ENCODE measurements around the gene RSRC2.
"Not testable (repeated sequence)": the region's sequence is repeated elsewhere in the genome, so short reads cannot be mapped to it uniquely, and the experiment has no call there.

The RSRC2 gene
- long read RNA-seq, donor 1, transcript RSRC2-205 (2 exons, 625 nt), result major isoform, 6 of 190 reads
- long read RNA-seq, donor 1, partial matches to known transcripts, result 180 of 190 reads
- long read RNA-seq, donor 1, other reads (novel, unspliced or antisense), result 0 of 190 reads
- long read RNA-seq, donor 2, partial matches to known transcripts, result 27 of 31 reads
- long read RNA-seq, donor 2, other reads (novel, unspliced or antisense), result 0 of 31 reads
- long read RNA-seq, donor 3, partial matches to known transcripts, result 17 of 24 reads
- long read RNA-seq, donor 3, other reads (novel, unspliced or antisense), result 0 of 24 reads
- long read RNA-seq, donor 4, transcript RSRC2-205 (2 exons, 625 nt), result major isoform, 5 of 100 reads
- long read RNA-seq, donor 4, partial matches to known transcripts, result 81 of 100 reads
- long read RNA-seq, donor 4, other reads (novel, unspliced or antisense), result 7 of 100 reads
- long read RNA-seq, donor 5, transcript RSRC2-201 (10 exons, 3,520 nt), result major isoform, 8 of 50 reads
- long read RNA-seq, donor 5, partial matches to known transcripts, result 32 of 50 reads
- long read RNA-seq, donor 5, other reads (novel, unspliced or antisense), result 7 of 50 reads
- long read RNA-seq, donor 6, transcript RSRC2-205 (2 exons, 625 nt), result major isoform, 5 of 71 reads
- long read RNA-seq, donor 6, partial matches to known transcripts, result 64 of 71 reads
- long read RNA-seq, donor 6, other reads (novel, unspliced or antisense), result 0 of 71 reads
- long read RNA-seq, donor 7, partial matches to known transcripts, result 125 of 134 reads
- long read RNA-seq, donor 7, other reads (novel, unspliced or antisense), result 0 of 134 reads
- long read RNA-seq, donor 8, partial matches to known transcripts, result 62 of 68 reads
- long read RNA-seq, donor 8, other reads (novel, unspliced or antisense), result 0 of 68 reads

DNA sequence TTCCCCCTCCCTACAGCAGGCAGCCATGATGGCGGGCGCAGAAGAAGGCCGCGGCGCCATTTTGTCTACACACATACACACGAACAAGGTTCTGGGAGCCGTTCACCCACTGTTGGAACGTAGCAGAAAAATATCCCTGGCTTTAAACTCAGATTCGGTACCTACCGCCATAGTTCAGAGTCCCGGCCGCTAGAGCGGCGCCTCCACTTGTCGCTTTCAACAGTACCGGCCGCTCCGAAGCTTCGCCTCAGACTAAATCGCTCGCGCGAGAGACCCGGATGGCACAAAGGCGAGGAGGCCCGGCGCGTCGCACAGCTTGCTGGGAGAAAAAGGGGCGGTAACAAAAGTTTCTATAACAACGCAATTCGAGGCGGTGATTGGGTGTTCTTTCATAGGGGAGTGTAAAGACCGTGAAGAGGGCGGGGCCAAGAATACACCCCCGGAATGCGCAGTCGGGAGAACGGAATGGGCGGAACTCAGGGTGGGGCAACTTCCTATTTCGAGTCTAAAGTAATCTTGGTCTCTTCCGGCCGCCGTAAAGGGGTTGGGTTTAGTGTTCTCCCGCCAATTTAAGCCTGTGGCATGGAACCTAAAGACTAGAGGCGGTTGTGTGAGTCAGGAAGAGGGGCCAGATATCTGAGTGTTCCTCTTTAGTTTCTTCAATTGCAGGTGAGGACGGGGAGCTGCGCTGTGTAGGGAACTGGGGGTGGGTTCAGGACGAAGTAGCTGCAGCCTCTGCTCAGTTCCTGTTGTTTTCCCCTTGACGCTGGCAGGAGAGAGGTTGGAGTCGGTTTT lies at the start of gene RSRC2, which contains the start of gene KNTC1:
RSRC2 (minus strand) TSS at position 254 of the 795 bp plus-strand sequence; CDS start at position 171, 83 bp downstream.
KNTC1 (plus strand) TSS at position 567 of the 795 bp plus-strand sequence. CDS start 2,815 bp downstream, outside the sequence.
- DNase-seq, result peak; percentile 100

DNA sequence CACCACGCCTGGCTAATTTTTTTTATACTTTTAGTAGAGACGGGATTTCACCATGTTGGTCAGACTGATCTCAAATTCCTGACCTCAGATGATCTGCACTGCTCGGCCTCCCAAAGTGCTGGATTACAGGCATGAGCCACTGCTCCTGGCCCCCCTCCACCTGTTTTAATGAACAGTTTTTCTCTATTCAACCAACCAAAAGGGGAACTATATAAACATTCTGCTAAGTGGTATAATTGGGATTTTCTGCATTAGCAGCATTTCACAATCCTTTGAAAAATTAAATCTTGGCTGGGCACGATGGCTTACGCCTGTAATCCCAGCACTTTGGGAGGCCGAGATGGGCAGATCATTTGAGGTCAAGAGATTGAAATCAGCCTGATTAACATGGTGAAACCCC lies 45.1 kb upstream of the RSRC2 start:
- no peak for DNase-seq

DNA sequence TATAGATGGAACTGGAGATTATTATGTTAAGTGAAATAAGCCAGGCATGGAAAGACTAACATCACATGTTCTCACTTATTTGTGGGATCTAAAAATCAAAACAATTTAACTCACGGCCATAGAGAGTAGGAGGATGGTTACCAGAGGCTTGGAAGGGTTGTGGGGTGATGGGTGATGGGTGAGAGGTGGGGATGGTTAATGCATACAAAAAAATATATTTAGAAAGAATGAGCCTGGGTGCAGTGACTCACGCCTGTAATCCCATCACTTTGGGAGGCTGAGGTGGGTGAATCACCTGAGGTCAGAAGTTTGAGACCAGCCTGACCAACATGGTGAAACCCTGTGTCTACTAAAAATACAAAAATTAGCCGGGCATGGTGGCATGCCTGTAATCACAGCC lies 43.3 kb upstream of the RSRC2 start:
- DNase-seq, result not testable (repeated sequence)

DNA sequence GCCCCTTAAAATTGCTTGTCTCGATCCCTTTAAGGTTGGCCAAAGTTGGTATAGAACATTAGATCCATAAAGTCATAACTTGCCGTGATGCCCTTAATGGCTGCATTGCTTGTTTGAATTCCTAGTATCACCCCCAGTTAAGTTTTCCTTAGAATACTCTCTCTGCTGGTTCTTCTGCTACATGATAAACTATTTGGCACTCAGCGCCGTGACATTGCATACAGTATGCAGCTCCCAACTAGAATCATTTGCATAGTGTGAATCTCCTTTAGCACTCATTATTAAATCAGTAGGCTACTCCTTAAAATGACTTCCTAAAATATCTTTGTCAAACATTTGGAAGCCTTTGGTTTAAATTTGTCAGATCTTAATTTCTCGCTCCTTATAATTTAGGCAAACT lies 42.6 kb upstream of the RSRC2 start:
- DNase-seq, result no peak

- DNase-seq, result not testable (repeated sequence)
Measured at GRCh38 chr12:122566816-122567215, 40.1 kb upstream of the RSRC2 start.

DNA sequence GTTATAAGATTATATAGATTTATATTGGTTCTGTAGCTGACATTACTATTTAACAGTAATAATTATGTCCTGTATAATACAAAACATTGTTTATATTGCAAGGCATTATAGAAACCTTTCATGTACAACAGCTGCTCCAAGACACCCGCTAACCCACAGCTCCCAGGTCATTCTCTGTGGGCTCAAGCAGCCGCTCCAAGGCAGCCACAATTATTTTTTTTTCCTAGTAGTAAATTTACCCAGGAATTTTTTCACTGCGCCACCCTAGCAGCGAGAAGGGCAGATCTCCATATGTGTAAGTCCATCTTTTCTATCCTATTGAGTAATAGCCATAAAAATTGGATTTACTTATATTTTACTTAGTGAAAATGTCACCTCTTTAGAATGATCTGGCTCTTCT lies 36.6 kb upstream of the RSRC2 start:
- no peak for DNase-seq

DNA sequence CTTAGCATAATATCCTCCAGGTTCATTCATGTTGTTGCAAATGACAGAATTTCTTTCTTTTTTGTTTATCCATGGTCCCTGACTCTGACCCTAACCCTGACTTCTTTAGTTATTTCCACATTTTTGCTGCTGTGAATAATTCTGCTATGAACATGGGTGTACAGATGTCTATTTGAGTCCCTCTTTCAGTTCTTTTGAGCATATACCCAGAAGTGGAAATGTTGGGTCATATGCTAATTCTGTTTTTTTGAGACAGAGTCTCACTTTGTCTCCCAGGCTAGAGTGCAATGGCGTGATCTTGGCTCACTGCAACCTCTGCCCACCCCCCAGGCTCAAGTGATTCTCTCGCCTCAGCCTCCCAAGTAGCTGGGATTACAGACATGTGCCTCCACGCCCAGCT lies 33.4 kb upstream of the RSRC2 start:
- DNase-seq, result no peak

DNA sequence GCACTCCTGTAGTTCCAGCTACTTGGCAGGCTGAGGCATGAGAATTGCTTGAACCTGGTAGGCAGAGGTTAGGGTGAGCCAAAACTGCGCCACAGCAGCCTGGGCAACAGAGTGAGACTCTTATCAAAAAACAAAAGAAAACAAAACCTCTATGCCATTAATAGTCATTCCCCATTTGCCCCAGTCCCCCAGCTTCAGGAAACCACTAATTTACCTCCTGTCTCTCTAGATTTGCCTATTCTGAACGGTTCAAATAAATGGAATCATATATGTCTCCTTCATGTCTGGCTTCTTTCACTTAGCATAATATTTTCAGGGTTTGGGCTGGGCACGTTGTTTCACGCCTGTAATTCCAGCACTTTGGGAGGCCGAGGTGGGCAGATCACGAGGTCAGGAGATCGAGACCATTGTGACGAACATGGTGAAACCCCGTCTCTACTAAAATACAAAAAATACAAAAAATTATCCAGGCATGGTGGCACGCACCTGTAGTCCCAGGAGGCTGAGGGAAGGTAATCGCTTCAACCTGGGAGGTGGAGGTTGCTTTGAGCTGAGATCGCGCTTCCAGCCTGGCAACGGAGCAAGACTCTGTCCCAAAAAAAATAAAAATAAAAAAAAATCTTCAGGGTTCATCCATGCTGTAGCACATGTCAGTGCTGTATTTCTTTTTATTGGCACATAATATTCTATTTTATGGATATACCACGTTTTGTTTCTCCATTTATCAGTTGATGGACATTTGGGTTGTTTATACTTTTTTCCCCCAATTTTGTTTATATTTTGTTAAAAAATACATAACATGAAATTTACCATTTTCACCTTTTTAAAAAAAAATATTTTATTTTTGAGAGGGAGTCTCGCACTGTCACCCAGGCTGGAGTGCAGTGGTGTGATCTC lies 32.3 kb upstream of the RSRC2 start:
- no peak for DNase-seq

DNA sequence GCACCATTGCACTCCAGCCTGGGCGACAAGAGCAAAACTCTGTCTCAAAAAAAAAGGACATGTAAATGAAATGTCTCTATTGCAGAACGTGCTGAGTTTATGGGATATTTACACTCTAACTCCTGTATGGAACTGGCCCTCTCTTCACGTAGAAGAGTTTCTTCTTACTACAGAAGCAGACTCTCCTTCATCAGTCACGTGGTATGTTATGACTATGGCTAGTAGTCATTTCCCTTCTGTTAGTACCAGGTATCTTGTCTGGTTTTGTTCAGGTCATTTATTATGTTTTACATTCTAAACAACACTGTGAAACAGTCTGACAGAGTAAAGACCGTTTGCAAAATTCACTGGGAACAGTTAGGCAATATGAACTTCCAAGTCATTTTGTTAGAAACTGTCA lies 20.6 kb upstream of the RSRC2 start:
- no peak for DNase-seq

DNA sequence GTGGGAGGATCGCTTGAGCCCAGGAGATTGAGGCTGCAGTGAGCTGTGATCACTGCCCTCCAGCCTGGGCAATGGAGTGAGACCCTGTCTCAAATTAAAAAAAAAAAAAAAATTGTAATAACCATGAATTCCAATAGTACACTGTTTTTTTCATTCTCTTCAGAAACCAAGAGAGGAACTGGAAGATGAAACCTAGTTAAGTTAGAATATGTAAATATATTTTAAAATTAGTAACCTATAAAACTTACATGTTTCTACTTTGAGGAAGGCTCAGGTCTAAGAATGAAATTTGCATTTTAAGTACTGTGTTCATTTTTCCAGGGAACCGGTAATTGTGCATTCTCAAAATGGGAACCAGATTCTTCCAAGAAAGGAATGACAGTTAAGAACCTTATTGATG lies 19.1 kb upstream of the RSRC2 start:
- DNase-seq, result no peak

DNA sequence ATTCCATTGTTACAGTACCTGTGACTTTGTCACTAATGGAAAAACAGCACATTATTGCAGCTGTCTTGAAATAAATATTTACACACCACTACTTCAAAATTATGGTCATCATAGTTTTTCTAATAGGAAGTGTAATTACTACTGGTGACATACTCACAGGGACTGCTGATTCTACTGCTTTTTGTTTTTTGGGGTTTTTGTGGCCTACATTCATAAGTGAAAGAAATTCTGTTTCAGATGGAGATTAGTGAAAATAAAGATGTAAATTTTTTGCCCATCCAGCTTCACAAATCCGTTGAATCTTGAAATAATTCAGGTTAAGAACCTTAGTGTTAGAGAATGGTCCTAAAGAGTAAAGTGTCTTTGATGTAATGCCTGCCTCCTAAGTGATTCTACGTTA lies 17.8 kb upstream of the RSRC2 start:
- no peak for DNase-seq

DNA sequence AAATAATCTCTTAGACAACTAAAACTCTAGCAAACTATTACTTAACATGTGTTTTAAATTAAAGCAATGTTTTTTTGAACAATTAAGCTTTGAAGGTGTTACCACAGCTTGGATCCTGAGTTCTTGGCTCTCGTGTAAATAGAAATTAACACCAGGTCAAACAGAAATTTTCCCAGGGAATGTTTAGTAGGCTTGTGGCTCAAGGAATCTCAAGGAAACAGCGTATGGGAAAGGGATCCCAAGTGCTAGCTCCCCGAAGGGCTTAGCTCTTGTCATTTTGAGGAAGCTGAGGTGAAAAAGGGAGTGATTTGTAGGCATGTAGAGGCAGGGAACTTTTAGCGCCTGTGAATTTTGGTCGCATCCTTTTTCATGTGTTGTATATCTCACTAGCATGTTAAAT lies 11.8 kb upstream of the RSRC2 start:
- DNase-seq, result no peak

GRCh38 chr12:122537021-122537420 lies 10.3 kb upstream of the RSRC2 start:
- no peak for DNase-seq

- no peak for DNase-seq
Measured at GRCh38 chr12:122533856-122534255, 7.1 kb upstream of the RSRC2 start.

GRCh38 chr12:122528992-122529391 lies 2.3 kb upstream of the RSRC2 start:
- no peak for DNase-seq

DNA sequence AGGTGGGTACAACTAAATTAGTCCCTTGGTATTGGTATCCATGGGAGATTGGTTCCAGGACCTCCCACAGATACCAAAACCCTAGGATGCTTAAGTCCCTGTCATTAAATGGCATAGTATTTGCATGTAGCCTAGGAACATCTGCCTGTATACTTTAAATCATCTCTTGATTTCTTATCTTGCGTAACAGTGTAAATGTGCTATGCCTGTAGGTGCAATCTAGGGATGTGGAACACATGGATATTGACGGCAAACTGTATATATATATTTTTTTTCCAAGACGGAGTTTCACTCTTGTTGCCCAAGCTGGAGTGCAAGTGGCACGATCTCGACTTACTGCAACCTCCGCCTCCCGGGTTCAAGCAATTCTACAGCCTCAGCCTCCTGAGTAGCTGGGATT lies 1.8 kb upstream of the RSRC2 start:
- no peak for DNase-seq

DNA sequence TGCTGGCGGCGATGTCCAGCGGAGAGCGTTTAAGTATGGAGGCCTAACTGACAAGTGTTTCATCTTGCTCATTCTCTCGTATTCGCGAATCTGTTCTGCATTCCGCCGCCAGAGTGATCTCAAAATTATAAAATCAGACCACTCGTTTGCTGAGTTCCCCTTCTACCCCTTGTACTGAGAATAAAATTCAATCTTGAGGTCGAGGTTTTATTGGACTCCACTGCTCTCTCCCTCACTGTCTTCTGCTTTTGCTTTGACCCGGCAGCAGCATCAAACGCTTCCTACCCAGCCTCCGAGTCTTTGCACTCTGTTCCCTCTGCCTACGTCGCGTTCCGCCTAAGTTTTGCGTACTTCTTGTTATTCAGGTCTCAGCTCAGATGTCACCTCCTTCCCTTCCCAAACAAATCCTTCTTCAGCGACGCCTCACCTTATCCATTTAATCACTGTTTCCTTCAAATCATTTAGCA lies 775 bp upstream of the RSRC2 start:
- DNase-seq, result no peak

DNA sequence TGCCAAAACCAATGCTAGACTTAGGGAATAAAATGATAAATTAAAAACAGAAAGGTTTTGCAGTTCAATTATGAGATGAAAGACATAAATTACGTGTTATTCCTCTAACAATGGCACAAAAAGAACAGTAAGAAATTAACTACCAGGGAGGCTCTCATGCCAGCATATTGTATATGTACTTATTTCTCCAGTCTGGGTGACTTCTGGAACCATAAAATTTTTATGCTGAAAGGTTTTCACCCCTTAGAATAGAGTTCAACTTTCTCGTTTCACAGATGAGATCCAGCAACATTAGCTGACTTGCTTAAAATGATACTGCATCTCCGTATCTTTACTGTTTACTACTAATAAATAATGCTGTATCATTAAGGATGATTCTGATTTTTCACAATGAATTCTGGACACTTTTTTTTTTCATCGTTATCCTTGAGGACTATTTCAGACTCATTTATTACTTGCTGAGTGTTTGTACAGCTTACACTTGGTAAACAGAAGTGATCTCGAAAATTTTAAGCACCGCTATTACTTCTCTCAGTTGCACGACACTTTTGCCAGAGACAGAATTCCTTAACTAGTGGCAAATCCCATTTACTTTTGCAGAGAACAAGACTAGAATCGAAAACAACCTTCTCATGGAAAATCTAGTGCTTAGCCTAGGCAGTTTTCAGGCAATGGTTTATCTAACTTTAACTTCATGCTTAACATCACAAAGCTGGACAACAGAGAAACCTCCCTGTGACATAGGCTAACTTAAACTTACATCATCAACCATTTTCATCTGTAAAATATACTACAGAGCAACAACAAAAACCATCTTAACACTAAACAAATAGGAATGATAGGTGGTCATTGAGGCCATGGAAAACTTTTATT lies 2.7 kb downstream of the RSRC2 start:
- no peak for DNase-seq

GRCh38 chr12:122523280-122523679 lies 3.5 kb downstream of the RSRC2 start:
- no peak for DNase-seq

DNA sequence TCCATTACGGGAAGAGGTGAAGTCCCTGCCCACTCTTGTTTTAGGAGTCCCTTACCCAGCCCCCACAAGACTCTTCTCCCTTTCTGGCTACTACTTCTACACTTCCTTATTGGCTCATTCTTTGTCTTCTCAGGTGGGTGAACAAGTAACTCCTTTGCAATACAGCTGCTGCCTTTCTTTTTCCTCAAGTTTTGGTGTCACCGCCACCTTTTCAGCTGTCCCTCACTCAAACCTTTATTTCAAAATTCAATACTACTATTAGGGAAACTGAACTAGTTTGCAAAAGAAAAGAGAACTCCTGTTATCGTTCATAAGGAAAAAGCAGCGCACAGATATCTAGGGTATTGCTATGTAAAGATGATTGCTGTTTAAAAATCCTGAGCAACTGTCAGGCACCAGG lies 6.1 kb downstream of the RSRC2 start:
- no peak for DNase-seq

Data from right kidney (tissue), 9 donors.